Right lobe of liver (tissue), 4 donors: ENCODE data around the gene THYN1.

Source experiments
- POLR2A ChIP-seq: fragments of 450-650 bp; IDR thresholded peaks from one replicate; pipeline ENCODE4 v1.6.1; 2017; ENCODE audit warnings: antibody characterized with exemption, mild to moderate bottlenecking
- TF ChIP-seq, protein P1 (sequence below), 4 donors: fragments of 200-600 bp in 3 of 4; fragments of 450-650 bp in 1 of 4; IDR thresholded peaks; one replicate each; pipeline versions ENCODE4 v1.5.1 to v1.8.0; 2016 to 2022; ENCODE audit warnings: antibody characterized with exemption in 4 of 4, mild to moderate bottlenecking in 2 of 4
- donor health status: DM: no; HTN: no; CAD: no.
- donor health status: DM: no; HTN: no; CAD: no.
- donor health status: DM: no; HTN: yes; CAD: no.

GRCh38 chr11:134283461-134284230 is 30.5 kb upstream of the THYN1 start:
- TF ChIP-seq, protein P1, sequence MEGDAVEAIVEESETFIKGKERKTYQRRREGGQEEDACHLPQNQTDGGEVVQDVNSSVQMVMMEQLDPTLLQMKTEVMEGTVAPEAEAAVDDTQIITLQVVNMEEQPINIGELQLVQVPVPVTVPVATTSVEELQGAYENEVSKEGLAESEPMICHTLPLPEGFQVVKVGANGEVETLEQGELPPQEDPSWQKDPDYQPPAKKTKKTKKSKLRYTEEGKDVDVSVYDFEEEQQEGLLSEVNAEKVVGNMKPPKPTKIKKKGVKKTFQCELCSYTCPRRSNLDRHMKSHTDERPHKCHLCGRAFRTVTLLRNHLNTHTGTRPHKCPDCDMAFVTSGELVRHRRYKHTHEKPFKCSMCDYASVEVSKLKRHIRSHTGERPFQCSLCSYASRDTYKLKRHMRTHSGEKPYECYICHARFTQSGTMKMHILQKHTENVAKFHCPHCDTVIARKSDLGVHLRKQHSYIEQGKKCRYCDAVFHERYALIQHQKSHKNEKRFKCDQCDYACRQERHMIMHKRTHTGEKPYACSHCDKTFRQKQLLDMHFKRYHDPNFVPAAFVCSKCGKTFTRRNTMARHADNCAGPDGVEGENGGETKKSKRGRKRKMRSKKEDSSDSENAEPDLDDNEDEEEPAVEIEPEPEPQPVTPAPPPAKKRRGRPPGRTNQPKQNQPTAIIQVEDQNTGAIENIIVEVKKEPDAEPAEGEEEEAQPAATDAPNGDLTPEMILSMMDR (IDR thresholded peaks at IDR 0.05): no peak
- TF ChIP-seq POLR2A: no peak
